Fibroblast of gingiva (primary cell): ENCODE results near the gene CFAP68.
"Not testable (repeated sequence)": the region's sequence is repeated elsewhere in the genome, so short reads cannot be mapped to it uniquely, and the experiment has no call there.

Experiments
- DNase-seq: peaks from one replicate; pipeline ENCODE4 v3.0.0-alpha.2; 2011; ENCODE audit warnings: low read depth

CFAP68 gene

GRCh38 chr11:111918390-111919256, 39.3 kb downstream of the CFAP68 start, which contains the start of gene C11orf52:
C11orf52 (plus strand) TSS chr11:111918913; CDS start chr11:111918973, 60 bp downstream.
- DNase-seq, result no peak

DNA sequence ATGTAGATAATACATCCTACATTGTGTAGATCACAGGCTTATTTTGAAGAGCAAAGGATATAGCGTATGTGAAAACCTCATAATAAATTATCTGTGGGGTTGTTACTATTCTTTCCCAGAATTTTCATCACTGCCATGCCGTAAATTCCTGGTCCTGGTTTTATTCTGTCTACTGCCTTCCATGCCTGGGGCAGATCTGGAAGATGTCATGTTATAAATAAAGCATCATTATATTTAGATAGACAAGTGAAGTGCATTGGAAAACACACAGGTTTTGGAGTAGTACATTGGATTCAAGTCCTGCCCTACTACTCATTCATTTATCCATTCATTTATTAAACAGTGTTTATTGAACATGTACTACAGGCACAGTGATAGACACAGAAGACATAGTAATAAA, 41.6 kb downstream of the CFAP68 start:
- DNase-seq, result no peak

GRCh38 chr11:111921541-111922230, 42.3 kb downstream of the CFAP68 start:
- no peak for DNase-seq

DNA sequence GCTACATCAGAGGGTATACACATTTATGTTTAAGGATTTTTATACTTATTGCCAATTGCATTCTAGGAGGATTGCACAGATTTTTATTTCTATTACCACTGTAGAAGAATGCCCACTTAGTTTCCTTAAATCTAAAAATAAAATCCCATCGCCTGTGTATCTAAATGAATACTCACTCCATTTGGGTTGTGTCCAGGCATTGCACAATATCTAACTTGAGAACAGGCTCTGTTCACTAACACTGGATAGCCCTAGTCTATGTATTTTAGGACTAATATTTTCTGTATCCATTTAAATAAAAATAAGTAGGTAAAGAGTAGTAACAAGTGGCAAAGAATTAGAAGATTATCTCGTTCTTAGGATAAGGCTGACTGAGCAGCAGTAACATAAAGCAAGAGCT, 43.5 kb downstream of the CFAP68 start:
- peak; percentile 82 for DNase-seq

DNA sequence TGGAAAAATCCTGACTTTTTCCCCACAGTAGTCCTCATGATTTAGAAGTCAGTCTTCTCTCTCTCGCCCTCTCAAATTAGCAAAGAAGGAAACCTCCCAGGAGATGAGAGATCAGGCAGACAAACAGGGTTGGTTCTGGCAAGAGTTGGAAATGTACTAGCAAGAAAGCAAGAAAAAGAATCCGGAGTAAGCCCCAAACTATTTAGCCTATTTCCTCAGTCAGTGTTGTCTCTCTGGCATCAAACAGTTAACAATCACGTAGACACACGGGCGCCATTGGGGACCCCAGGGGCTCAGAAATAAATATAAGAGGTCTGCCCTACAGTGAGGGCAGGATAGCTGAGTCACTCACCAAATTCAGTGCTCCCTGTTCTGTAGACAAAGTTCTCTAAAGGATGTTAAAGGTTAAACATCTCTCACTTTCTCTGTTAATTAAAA, 44.0 kb downstream of the CFAP68 start:
- peak; percentile 50 for DNase-seq

DNA sequence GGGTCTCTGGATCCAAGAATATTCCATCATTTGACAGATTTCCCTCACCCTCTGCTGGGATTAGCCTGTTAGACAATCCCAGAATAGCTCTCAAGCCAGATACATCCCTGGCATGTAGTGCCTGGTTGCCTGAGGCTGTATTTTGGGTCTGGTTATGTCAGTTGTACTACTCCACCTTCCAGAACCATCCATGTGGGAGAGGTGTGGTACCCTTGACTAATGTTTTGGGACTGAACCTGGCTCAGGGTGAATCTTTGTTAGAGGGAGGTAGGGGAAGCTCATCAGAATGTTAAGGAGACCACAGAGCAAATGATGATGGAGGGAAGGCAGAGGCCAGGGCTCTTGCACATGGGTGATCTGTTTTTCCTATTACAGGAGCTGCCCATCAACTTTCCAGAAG, 44.6 kb downstream of the CFAP68 start:
- DNase-seq, result no peak

DNA sequence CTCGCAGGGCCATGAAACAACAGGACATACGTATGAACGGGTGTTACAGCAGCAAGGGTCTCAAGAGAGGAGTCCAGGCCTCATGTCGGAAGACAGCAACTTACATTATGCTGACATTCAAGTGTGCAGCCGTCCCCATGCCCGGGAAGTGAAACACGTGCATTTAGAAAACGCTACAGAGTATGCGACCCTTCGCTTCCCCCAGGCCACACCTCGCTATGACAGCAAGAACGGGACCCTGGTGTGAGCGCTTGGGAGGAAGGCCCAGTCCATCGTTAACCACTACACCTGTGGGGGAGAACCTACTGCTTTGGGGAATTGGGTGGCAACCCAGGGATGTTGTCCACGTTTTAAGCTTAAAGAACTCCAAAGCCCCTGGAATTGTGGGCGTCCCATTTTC, 46.6 kb downstream of the CFAP68 start:
- DNase-seq, result no peak

DNA sequence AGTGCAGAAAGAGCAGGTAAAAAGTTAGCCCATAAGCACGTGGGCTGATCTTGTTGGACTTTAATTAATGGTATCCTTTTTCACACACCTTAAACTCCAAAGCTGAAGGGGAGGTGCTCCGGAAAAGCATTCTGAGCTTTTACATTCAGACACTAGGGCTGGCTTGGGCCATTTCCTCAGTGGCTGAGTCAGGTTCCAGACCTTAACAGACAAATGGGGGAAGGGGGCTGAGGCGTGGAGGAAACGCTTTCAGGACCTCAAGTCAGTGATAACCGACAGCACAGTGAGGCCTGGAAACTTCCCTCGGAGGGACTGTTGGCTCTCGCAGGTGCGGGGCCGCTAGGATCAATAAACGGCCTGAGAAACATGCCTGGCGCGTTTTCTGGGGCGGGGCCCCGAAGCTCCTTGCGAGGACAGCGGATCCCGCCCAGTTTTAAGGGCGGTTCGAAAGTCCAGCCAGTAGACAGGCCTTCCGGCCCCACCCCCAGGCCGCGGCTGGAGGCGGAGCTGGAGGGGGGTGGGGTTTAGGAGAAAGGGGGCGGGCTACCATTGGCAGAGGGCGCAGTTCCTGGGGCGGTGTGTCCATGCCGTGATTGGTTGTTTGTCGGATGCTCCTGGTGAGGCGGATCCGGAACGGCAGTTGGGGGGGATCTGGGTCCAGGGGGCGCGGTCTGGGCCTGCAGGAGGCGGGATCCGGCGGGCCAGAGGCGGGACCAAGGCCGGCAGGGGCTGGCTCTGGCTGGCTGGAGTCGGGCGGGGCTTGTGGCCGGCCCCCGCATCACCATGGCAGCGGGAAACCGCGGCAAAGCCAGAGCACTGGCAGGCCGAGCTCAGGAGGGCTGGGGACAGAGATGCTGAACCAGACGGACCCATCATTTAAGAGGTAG, 47.4 kb downstream of the CFAP68 start:
- peak; percentile 97 for DNase-seq

DNA sequence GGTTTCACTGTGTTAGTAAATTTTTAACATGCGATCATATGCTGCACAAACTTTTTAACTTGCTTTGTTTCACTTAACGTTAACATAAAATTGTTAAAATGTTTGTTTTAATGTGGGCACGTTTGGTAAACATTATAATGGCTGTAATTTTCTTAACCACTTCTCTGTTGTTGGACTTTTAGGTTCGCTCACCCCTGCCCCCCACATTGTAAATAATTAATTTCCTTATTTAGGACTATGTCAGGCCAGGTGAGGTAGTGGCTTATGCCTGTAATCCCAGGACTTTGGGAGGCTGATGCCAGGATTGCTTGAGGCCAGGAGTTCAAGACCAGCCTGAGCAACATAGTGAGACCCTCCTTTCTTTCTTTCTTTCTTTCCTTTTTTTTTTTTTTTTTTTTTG, 51.1 kb downstream of the CFAP68 start:
- DNase-seq, result no peak

DNA sequence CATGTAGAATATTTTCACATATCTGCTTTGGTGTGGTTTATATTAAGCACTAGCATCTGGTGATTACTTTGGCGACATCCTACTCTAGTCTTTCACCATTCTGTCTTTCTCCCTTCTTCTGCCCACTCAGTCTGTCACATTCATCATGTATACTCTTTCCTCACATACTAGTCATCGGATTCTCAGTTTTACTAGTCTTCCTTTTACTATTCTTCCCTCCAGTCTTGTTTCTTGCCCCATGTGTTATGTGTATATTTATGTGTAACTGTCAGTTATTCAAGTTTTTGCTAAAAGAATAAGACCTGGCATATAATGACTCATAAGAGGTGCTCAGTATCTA, 53.2 kb downstream of the CFAP68 start:
- no peak for DNase-seq

- DNase-seq, result not testable (repeated sequence)
Observed at GRCh38 chr11:111933176-111933575, 53.8 kb downstream of the CFAP68 start.

DNA sequence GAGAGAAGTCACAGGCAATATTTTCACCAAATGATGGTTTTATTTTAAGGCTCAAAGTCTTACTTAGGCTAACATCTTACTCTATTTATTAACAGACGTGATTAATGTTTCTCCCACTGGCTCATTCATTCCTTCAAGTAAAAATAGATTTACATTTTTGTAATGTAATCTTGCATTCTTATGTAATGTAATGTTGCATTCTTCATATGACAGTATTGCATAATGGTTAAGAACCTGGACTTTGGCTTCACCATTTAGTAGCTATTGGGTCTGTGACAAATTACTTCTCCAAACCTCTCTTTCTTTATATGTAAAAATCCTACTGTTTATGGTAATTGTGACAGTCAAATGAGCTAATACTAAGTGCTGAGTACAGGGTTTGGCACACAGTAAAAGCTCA, 54.5 kb downstream of the CFAP68 start:
- no peak for DNase-seq

DNA sequence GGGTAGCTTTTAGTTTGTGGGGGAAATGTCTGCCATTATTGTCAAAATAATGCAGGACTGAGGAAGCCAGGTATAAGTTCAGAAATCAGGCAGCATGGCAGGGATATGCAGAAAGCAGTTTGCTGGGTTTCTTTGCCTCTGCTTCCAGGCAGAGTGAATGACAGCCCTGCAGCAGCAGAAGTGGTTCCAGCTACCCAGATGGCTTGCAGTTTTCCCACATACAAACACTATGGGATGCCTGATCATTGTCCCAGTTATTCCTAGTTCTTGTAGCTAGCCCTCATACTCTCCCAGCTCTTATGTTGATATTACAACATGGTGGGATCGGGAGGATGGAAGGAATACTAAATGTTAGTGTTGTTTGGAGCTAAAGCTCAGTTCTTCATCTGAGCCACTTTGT, 55.0 kb downstream of the CFAP68 start:
- DNase-seq, result no peak
